ENCODE data around the gene WDR43.

The WDR43 gene

GRCh38 chr2:28981016-28981441, 86.6 kb downstream of the WDR43 start, which contains the start of gene TOGARAM2:
Gene TOGARAM2, plus strand, starts transcription at chr2:28981298. Its CDS starts 13,537 bp downstream, at chr2:28994835.
- DNase-seq, result no peak

DNA sequence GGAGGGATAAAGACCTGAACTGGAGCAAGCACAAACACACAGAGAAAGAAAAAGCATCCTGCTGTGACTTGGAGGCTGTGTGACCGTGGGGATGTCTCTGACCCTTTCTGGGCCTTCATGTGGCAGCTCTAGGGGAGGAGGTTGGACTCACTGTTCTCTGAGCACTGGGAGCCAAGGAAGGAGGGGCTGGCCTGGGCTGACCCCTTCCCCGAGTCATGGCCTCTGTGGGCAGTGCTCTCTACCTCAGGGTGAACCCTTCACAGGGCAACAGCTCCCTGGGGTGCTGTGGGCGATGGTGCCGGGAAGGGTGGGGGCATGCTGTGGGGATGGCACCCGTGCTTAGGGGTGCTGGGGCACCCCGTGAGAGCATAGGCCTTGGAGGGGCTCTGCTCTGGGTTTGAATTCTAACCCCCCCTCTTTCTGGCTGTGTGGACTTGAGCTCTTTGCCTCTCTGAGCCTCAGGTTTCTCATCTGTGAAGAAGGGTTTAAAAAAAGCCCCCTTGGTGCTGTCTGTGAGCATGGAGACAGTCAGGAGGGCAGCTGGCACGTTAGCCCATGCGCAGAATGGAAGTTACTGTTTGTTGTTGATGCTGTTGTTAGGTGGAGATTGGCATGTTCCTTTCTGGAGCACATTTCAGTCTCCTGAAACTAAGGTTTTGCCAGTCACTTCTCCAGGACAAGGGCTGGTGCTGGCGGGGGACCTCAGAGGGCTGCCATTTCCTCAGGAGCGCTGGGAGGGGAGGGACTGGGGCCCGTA, 87.3 kb downstream of the WDR43 start:
- DNase-seq, result no peak
- H3K9me3 ChIP-seq (ENCODE audit: severe bottlenecking), result no peaks in the 10 kb centered on the region
- TF ChIP-seq CTCF (IDR thresholded peaks at IDR 0.05; ENCODE audit: low read depth, low read length), result no peak
- no peaks in the 10 kb centered on the region for H3K27me3 ChIP-seq (ENCODE audit: insufficient read depth, low read depth, severe bottlenecking)
- no peaks in the 10 kb centered on the region for H3K36me3 ChIP-seq
- H3K27ac ChIP-seq, result no peak overlapping the region
- no peak overlapping the region for H3K4me3 ChIP-seq (ENCODE audit: low read depth, low read length)

More at GRCh38 chr2:28981016-28981441, 86.6 kb downstream of the WDR43 start, which contains the start of gene TOGARAM2:
- TF ChIP-seq CTCF (IDR thresholded peaks at IDR 0.05; ENCODE audit: low read depth, low read length), result no peak
- no peaks in the 10 kb centered on the region for H3K27me3 ChIP-seq (ENCODE audit: insufficient read depth, low read depth, severe bottlenecking)
- H3K9me3 ChIP-seq (ENCODE audit: severe bottlenecking), result no peaks in the 10 kb centered on the region
- H3K4me3 ChIP-seq (ENCODE audit: low read depth, low read length), result no peak within 1 kb of the TSS
- no peak within 1 kb of the TSS for H3K27ac ChIP-seq
- H3K36me3 ChIP-seq, result no peaks in the 10 kb centered on the region

DNA sequence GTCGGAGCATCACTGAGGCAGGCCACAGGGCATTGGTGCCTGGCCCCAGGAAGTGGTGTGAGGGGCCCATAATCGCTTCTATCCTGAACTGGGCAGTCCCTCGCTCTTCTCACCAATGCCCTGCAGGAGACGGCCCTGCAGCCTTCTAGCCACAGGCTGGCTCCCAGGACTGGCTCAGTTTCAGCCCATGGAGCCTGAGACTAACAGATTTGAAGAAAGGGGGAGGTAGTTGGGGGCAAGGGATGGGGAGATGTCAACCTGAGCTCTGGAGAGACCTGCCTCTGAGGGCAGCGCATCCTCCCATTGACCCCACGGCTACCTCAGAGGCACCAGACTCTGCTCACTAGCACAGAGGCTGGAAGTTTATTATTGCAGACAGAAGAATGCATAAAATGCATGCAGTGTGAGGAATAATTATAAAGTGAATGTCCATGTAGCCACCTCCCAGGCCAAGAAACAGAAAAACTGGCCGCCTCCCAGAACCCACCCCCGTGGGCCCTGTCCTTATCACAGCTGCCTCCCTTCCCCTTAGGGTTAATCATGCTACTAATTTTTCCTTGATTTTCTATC, 88.0 kb downstream of the WDR43 start:
- Histone ChIP-seq H3K27ac (no peak overlapping the region), H3K4me3 (ENCODE audit: low read depth, low read length) (no peak overlapping the region), H3K27me3 (ENCODE audit: insufficient read depth, low read depth, severe bottlenecking) (no peaks in the 10 kb centered on the region), H3K9me3 (ENCODE audit: severe bottlenecking) (no peaks in the 10 kb centered on the region), H3K36me3 (no peaks in the 10 kb centered on the region)
- TF ChIP-seq CTCF (IDR thresholded peaks at IDR 0.05; ENCODE audit: low read depth, low read length), result no peak
- no peak for DNase-seq

DNA sequence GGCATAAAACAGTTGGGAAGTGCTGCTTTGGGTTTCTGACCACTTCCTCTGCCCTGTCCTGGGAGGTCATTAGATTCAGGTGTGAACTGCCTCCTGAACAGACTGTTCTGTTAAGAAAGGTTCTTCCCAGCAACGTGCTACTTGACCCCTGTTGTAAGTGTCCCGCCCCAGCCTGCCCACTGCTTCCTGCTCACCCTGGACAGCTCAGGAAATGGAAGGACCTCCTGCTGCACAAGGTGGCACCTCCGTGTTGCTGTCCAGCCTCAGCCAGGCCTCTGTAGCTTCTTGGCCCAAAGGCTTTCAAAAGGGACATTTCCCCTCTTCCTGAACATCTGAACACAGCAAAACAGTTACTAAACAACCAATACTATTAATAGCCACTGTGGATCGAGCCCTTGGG, 92.0 kb downstream of the WDR43 start:
- no peaks in the 10 kb centered on the region for H3K27me3 ChIP-seq (ENCODE audit: insufficient read depth, low read depth, severe bottlenecking)
- no peak overlapping the region for H3K4me3 ChIP-seq (ENCODE audit: low read depth, low read length)
- H3K9me3 ChIP-seq (ENCODE audit: severe bottlenecking), result no peaks in the 10 kb centered on the region
- no peak for DNase-seq
- H3K27ac ChIP-seq, result no peak overlapping the region
- no peak for TF ChIP-seq CTCF (IDR thresholded peaks at IDR 0.05; ENCODE audit: low read depth, low read length)
- no peaks in the 10 kb centered on the region for H3K36me3 ChIP-seq

GRCh38 chr2:28989973-28990372, 95.5 kb downstream of the WDR43 start:
- no peak for TF ChIP-seq CTCF (IDR thresholded peaks at IDR 0.05; ENCODE audit: low read depth, low read length)
- Histone ChIP-seq H3K27ac (no peak overlapping the region), H3K4me3 (ENCODE audit: low read depth, low read length) (no peak overlapping the region), H3K27me3 (ENCODE audit: insufficient read depth, low read depth, severe bottlenecking) (no peaks in the 10 kb centered on the region), H3K9me3 (ENCODE audit: severe bottlenecking) (no peaks in the 10 kb centered on the region), H3K36me3 (no peaks in the 10 kb centered on the region)
- no peak for DNase-seq

All from WERI-Rb-1 (cell line).